Astrocyte (in vitro differentiated cells and primary cell): ENCODE data around the gene ASAH2. TPM values are rescaled to one million over a fixed set of nuclear protein-coding genes. Genes with fewer than 3 reads are reported as not detected.

Experiments
- DNase-seq: peaks from one replicate; pipeline ENCODE4 v3.0.0-alpha.2; 2010; ENCODE audit warnings: low read depth
- FAIRE-seq: peaks from 2 replicates; lab custom pipeline; 2011; peaks lifted over from hg19 to GRCh38; lab: Jason Lieb, UNC
- H2AFZ ChIP-seq: 2 replicates; pipeline ENCODE4 v1.6.0; 2012; ENCODE audit warnings: low read depth, low read length, inconsistent platforms
- H3K27ac ChIP-seq: 2 replicates; pipeline ENCODE4 v1.5.1; 2011; ENCODE audit warnings: low read depth, low read length, inconsistent platforms
- H3K27me3 ChIP-seq: 2 replicates; pipeline ENCODE4 v1.6.0; 2011; ENCODE audit warnings: low read length, inconsistent platforms; ENCODE audit not compliant: insufficient read depth
- H3K36me3 ChIP-seq: 2 replicates; pipeline ENCODE4 v1.5.1; 2011; ENCODE audit warnings: low read length, inconsistent platforms; ENCODE audit not compliant: insufficient read depth
- H3K4me1 ChIP-seq: 2 replicates; pipeline ENCODE4 v1.5.1; 2011; ENCODE audit warnings: low read length, inconsistent platforms; ENCODE audit not compliant: insufficient read depth
- H3K4me2 ChIP-seq: 2 replicates; pipeline ENCODE4 v1.6.0; 2012; ENCODE audit warnings: low read length, inconsistent platforms
- H3K4me3 ChIP-seq: 2 replicates; pipeline ENCODE4 v1.5.1; 2011; ENCODE audit warnings: low read depth, mild to moderate bottlenecking, low read length, inconsistent platforms; ENCODE audit not compliant: insufficient read depth
- H3K79me2 ChIP-seq: 2 replicates; pipeline ENCODE4 v1.6.0; 2012; ENCODE audit warnings: mild to moderate bottlenecking, low read length, inconsistent platforms; ENCODE audit not compliant: insufficient read depth
- H3K9ac ChIP-seq: 2 replicates; pipeline ENCODE4 v1.6.0; 2012; ENCODE audit warnings: mild to moderate bottlenecking, low read length, inconsistent platforms
- H3K9me3 ChIP-seq: 2 replicates; pipeline ENCODE4 v1.5.1; 2012; ENCODE audit warnings: low read depth, mild to moderate bottlenecking, low read length, inconsistent platforms; ENCODE audit not compliant: insufficient read depth
- H4K20me1 ChIP-seq: 2 replicates; pipeline ENCODE4 v1.6.0; 2012; ENCODE audit warnings: low read length, inconsistent platforms; ENCODE audit not compliant: insufficient read depth
- H3K27ac Mint-ChIP-seq: one replicate; pipeline ENCODE4 v1.8.0; 2021; ENCODE audit warnings: mild to moderate bottlenecking, mixed read lengths; ENCODE audit not compliant: unreplicated experiment
- H3K27me3 Mint-ChIP-seq: one replicate; pipeline ENCODE4 v1.8.0; 2021; ENCODE audit warnings: low read depth, mixed read lengths; ENCODE audit not compliant: unreplicated experiment
- H3K36me3 Mint-ChIP-seq: one replicate; pipeline ENCODE4 v1.8.0; 2021; ENCODE audit warnings: low read depth, mixed read lengths; ENCODE audit not compliant: unreplicated experiment
- H3K4me1 Mint-ChIP-seq: one replicate; pipeline ENCODE4 v1.8.0; 2021; ENCODE audit warnings: low read depth, mixed read lengths; ENCODE audit not compliant: unreplicated experiment
- H3K4me3 Mint-ChIP-seq: one replicate; pipeline ENCODE4 v1.8.0; 2021; ENCODE audit warnings: mild to moderate bottlenecking, moderate library complexity, mixed read lengths; ENCODE audit not compliant: unreplicated experiment
- H3K9me3 Mint-ChIP-seq: one replicate; pipeline ENCODE4 v1.8.0; 2021; ENCODE audit warnings: mild to moderate bottlenecking, mixed read lengths; ENCODE audit not compliant: unreplicated experiment
- EZH2 ChIP-seq: IDR thresholded peaks from 2 replicates; pipeline ENCODE4 v1.6.1; 2012; ENCODE audit warnings: mild to moderate bottlenecking, low read length, inconsistent platforms; ENCODE audit not compliant: insufficient read depth
- total RNA-seq: library from RNA; stranded (reverse); gene quantifications from 2 replicates; pipeline ENCODE4 v1.2.1, GENCODE V29; 2021
- TF ChIP-seq, protein P1 (sequence below): IDR thresholded peaks from 2 replicates; pipeline ENCODE4 v1.5.1; 2011; ENCODE audit warnings: low read depth, mild to moderate bottlenecking, inconsistent platforms, low read length, moderate library complexity; ENCODE audit not compliant: insufficient read depth

The ASAH2 gene
- total RNA-seq, 1 donor from 2014 or later, result 1.4 TPM

GRCh38 chr10:50219200-50219599, 32.1 kb downstream of the ASAH2 start:
- no peak overlapping the region for H3K9ac ChIP-seq
- no peak overlapping the region for H2AFZ ChIP-seq
- H3K9me3 ChIP-seq, result no peaks in the 10 kb centered on the region
- no peak overlapping the region for H3K27ac ChIP-seq
- no peaks in the 10 kb centered on the region for H3K36me3 ChIP-seq
- H3K4me2 ChIP-seq, result no peak overlapping the region
- no peak for DNase-seq
- no peaks in the 10 kb centered on the region for H3K4me1 Mint-ChIP-seq
- no peaks in the 10 kb centered on the region for H3K79me2 ChIP-seq
- no peak overlapping the region for H3K4me3 ChIP-seq
- no peak overlapping the region for H3K4me3 Mint-ChIP-seq
- no peaks in the 10 kb centered on the region for H3K36me3 Mint-ChIP-seq
- H3K27ac Mint-ChIP-seq, result no peak overlapping the region
- TF ChIP-seq, protein P1, sequence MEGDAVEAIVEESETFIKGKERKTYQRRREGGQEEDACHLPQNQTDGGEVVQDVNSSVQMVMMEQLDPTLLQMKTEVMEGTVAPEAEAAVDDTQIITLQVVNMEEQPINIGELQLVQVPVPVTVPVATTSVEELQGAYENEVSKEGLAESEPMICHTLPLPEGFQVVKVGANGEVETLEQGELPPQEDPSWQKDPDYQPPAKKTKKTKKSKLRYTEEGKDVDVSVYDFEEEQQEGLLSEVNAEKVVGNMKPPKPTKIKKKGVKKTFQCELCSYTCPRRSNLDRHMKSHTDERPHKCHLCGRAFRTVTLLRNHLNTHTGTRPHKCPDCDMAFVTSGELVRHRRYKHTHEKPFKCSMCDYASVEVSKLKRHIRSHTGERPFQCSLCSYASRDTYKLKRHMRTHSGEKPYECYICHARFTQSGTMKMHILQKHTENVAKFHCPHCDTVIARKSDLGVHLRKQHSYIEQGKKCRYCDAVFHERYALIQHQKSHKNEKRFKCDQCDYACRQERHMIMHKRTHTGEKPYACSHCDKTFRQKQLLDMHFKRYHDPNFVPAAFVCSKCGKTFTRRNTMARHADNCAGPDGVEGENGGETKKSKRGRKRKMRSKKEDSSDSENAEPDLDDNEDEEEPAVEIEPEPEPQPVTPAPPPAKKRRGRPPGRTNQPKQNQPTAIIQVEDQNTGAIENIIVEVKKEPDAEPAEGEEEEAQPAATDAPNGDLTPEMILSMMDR, result no peak
- no peak for TF ChIP-seq EZH2
- H4K20me1 ChIP-seq, result no peaks in the 10 kb centered on the region
- H3K4me1 ChIP-seq, result no peaks in the 10 kb centered on the region
- H3K27me3 ChIP-seq, result peaks cover 6% of the 10 kb centered on the region
- peak; percentile 54 for FAIRE-seq
- no peaks in the 10 kb centered on the region for H3K9me3 Mint-ChIP-seq
- H3K27me3 Mint-ChIP-seq, result no peaks in the 10 kb centered on the region

- Mint-ChIP-seq H3K9me3 (no peaks in the 10 kb centered on the region), H3K36me3 (no peaks in the 10 kb centered on the region), H3K4me1 (no peaks in the 10 kb centered on the region), H3K27me3 (no peaks in the 10 kb centered on the region), H3K4me3 (no peak overlapping the region), H3K27ac (no peak overlapping the region)
- Histone ChIP-seq H3K9ac (no peak overlapping the region), H3K79me2 (no peaks in the 10 kb centered on the region), H3K27me3 (no peaks in the 10 kb centered on the region), H3K36me3 (no peaks in the 10 kb centered on the region), H3K27ac (no peak overlapping the region), H3K4me2 (no peak overlapping the region), H3K4me1 (no peaks in the 10 kb centered on the region), H4K20me1 (no peaks in the 10 kb centered on the region), H3K4me3 (no peak overlapping the region), H3K9me3 (no peaks in the 10 kb centered on the region), H2AFZ (no peak overlapping the region)
- TF ChIP-seq, protein P1, result no peak
- no peak for TF ChIP-seq EZH2
- no peak for FAIRE-seq
- DNase-seq, result peak; percentile 26
Observed at GRCh38 chr10:50216894-50217293, 34.4 kb downstream of the ASAH2 start.

DNA sequence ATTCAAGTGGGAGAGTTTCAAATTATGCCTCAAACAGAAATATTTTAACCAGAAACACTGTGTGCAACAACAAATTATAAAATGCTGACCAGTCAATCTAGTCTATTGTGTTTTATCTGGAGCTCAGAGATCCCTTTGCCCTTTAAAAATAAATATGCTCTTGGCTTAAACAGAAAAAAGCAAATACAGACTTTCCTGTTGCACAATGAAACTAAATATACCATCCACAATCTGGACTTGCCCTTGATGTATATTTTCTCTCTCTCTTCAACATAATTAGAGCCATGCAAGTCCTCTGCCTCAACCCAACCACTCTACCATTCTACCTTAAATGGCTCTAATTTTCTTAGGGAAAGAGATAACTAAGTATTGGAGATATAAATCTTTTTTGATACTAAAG, 34.9 kb downstream of the ASAH2 start:
- DNase-seq (no peak), FAIRE-seq (no peak)
- Mint-ChIP-seq H3K36me3 (no peaks in the 10 kb centered on the region), H3K4me1 (no peaks in the 10 kb centered on the region), H3K27me3 (no peaks in the 10 kb centered on the region), H3K9me3 (no peaks in the 10 kb centered on the region), H3K27ac (no peak overlapping the region), H3K4me3 (no peak overlapping the region)
- Histone ChIP-seq H4K20me1 (no peaks in the 10 kb centered on the region), H3K4me3 (no peak overlapping the region), H3K27me3 (peaks cover 3% of the 10 kb centered on the region), H2AFZ (no peak overlapping the region), H3K4me2 (no peak overlapping the region), H3K9ac (no peak overlapping the region), H3K79me2 (no peaks in the 10 kb centered on the region), H3K27ac (no peak overlapping the region), H3K36me3 (no peaks in the 10 kb centered on the region), H3K9me3 (no peaks in the 10 kb centered on the region), H3K4me1 (no peaks in the 10 kb centered on the region)
- TF ChIP-seq, protein P1, result no peak
- TF ChIP-seq EZH2, result no peak
